HUES48 (cell line): ENCODE data around the gene KIR3DL2.
A peak's percentile ranks its signal among the peaks of the same experiment; 100 is the strongest.
"Not testable (repeated sequence)": the region's sequence is repeated elsewhere in the genome, so short reads cannot be mapped to it uniquely, and the experiment has no call there.

Source experiments
- H3K27ac ChIP-seq: one replicate; pipeline ENCODE4 v1.7.0; 2013; ENCODE audit warnings: low read depth, low read length, inconsistent platforms
- H3K27me3 ChIP-seq: 2 replicates; pipeline ENCODE4 v1.6.1; 2013; ENCODE audit warnings: mild to moderate bottlenecking, low read length; ENCODE audit not compliant: control insufficient read depth, insufficient read depth
- H3K36me3 ChIP-seq: 2 replicates; pipeline ENCODE4 v1.6.1; 2013; ENCODE audit warnings: low read length; ENCODE audit not compliant: control insufficient read depth, insufficient read depth
- H3K4me1 ChIP-seq: 2 replicates; pipeline ENCODE4 v1.6.1; 2013; ENCODE audit warnings: mild to moderate bottlenecking, low read length; ENCODE audit not compliant: control insufficient read depth, insufficient read depth
- H3K4me3 ChIP-seq: 2 replicates; pipeline ENCODE4 v1.5.1; 2013; ENCODE audit warnings: mild to moderate bottlenecking, low read depth, low read length
- H3K9ac ChIP-seq: 2 replicates; pipeline ENCODE4 v1.6.1; 2013; ENCODE audit warnings: mild to moderate bottlenecking, low read depth, low read length, moderate library complexity
- H3K9me3 ChIP-seq: 2 replicates; pipeline ENCODE4 v1.6.1; 2013; ENCODE audit warnings: low read length; ENCODE audit not compliant: control insufficient read depth, insufficient read depth

The KIR3DL2 gene

DNA sequence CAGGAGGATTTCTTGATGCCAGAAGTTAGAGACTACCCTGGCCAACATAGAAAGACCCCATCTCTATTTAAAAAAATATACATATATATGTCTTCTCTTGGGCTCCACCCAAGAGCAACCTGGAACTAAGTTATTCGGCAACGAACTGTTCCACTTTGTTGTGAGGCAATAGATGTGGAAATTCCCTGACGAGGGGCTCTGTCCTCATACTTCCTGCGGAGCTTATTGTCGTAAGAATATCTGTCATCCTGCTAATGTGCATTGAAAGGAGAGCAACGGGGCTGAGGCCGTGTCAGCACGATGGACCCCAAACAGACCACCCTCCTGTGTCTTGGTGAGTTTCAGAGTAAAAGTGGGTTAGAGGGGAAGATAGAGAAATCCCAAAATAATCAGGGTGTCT lies 23.7 kb downstream of the KIR3DL2 start, which contains the start of gene FCAR:
Gene FCAR (plus strand): TSS at position 246 of the 400 bp plus-strand sequence. CDS start 55 bp downstream, at position 301.
- no peak within 1 kb of the TSS for H3K4me3 ChIP-seq
- no peaks in the 10 kb centered on the region for H3K27me3 ChIP-seq
- H3K27ac ChIP-seq = no peak within 1 kb of the TSS
- H3K4me1 ChIP-seq = no peaks in the 10 kb centered on the region
- H3K9me3 ChIP-seq = no peaks in the 10 kb centered on the region
- no peaks in the 10 kb centered on the region for H3K36me3 ChIP-seq
- H3K9ac ChIP-seq = no peak within 1 kb of the TSS

DNA sequence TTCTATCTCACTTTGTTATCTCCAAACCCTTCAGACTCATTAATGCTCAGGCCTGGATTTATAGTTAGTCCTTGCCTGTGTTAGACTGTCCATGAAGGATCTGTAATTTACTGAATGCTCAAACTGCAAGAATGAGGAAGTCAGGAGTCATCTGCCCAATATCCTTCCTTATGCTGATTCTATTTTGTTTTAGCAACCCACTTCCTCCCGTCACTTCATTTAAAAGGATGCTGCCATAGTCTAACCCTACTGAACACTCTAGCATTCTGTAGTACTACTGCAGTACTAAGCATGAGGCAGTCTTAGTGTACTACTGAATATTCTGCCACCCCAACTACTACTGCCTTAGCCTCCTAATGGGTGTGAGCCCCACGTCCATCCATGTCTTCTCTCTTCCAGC lies 25.3 kb downstream of the KIR3DL2 start:
- Histone ChIP-seq H3K9ac (no peak overlapping the region), H3K27me3 (no peaks in the 10 kb centered on the region), H3K4me3 (no peak overlapping the region), H3K9me3 (no peaks in the 10 kb centered on the region), H3K27ac (no peak overlapping the region), H3K4me1 (no peaks in the 10 kb centered on the region), H3K36me3 (no peaks in the 10 kb centered on the region)

DNA sequence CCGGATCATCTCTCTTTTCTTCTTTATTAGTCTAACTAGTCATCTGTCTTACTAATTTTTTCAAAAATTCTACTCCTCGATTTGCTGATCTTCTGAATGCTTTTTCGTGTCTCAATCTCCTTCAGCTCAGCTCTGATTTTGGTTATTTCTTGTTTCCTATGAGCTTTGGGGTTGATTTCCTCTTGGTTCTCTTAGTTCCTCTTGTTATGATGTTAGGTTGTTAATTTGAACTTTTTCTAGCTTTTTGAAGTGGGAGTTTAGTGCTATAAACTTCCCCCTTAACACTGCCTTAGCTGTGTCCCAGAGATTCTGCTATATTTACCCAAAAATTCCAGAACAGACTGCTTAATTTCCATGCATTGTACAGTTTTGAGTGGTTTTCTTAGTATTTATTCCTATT lies 27.2 kb downstream of the KIR3DL2 start:
- H3K4me1 ChIP-seq = 0 out of 2 replicates have a peak, but pooled peaks cover 4% of the 10 kb centered on the region
- no peaks in the 10 kb centered on the region; the same call in 1 of the 2 replicates for H3K27me3 ChIP-seq

DNA sequence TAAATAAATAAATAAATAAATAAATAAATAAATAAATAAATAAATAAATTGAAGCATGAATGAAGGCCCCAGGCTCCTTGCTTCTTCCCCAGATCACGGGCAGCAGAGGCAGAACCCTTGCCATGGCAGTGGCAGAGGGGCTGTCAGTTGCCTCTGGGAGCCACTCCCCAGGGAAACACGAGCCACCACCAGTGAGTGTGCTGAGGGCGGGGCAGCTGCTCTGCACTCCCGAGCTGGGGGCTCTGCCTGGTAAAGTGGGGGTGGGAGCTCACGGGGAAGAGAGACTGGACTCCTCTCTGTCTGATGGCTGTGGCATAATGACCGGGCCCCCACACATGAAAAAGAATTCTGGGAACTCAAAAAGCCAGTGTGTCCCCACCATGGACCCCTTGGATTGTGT lies 31.6 kb downstream of the KIR3DL2 start:
- Histone ChIP-seq H3K9me3 (no peaks in the 10 kb centered on the region), H3K4me3 (no peak overlapping the region), H3K9ac (no peak overlapping the region), H3K27ac (no peak overlapping the region), H3K36me3 (no peaks in the 10 kb centered on the region), H3K27me3 (no peaks in the 10 kb centered on the region; the same call in 1 of the 2 replicates), H3K4me1 (0 out of 2 replicates have a peak, but pooled peaks cover 4% of the 10 kb centered on the region)

More for the DNA sequence above, 27.2 kb downstream of the KIR3DL2 start:
- H3K36me3 ChIP-seq = no peaks in the 10 kb centered on the region
- H3K9ac ChIP-seq = no peak overlapping the region
- H3K9me3 ChIP-seq = no peaks in the 10 kb centered on the region
- no peak overlapping the region for H3K4me3 ChIP-seq
- H3K27ac ChIP-seq = no peak overlapping the region

DNA sequence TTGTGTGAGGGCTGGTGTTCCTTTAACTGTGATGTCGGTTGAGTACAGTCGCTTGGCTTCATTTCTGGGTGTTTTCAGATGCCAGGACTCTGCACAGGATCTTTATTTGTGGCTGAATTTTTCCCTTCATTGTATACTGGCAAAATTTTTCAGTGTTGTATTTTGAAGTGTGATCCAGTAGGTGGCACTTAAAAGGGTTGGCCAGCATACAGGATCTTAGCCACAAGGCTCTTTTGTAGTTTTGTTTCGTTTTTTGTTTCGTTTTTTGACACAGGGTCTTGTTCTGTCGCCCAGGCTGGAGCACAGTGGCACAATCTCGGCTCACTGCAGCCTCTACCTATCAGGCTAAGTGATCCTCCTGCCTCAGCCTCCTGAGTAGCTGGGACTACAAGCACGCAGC lies 32.5 kb downstream of the KIR3DL2 start:
- Histone ChIP-seq H3K36me3 (no peaks in the 10 kb centered on the region), H3K9ac (no peak overlapping the region), H3K27me3 (no peaks in the 10 kb centered on the region; the same call in 1 of the 2 replicates), H3K9me3 (no peaks in the 10 kb centered on the region), H3K4me3 (no peak overlapping the region), H3K27ac (no peak overlapping the region), H3K4me1 (0 out of 2 replicates have a peak, but pooled peaks cover 4% of the 10 kb centered on the region)

DNA sequence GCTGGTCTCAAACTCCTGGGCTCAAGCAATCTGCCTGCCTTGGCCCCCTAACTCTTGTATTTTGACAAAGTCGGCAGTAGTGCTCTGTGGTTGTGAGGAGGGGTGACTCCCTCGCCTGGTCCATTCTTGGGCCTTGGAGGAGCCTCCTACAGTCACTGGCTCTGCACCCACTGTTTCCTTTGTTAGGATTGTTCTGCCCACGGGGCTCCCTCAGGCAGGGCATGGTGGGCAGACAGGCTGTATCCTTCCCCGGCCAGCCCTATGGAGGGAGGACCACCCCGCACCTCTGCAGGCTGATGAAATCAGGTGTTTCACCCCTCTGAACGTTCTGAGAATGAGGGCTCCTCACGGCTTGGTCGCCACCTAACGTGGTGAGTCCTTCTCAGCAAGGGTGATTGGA lies 33.0 kb downstream of the KIR3DL2 start:
- Histone ChIP-seq H3K9me3 (no peaks in the 10 kb centered on the region), H3K9ac (no peak overlapping the region), H3K27ac (no peak overlapping the region), H3K4me1 (0 out of 2 replicates have a peak, but pooled peaks cover 4% of the 10 kb centered on the region), H3K4me3 (no peak overlapping the region), H3K36me3 (no peaks in the 10 kb centered on the region), H3K27me3 (no peaks in the 10 kb centered on the region; the same call in 1 of the 2 replicates)

DNA sequence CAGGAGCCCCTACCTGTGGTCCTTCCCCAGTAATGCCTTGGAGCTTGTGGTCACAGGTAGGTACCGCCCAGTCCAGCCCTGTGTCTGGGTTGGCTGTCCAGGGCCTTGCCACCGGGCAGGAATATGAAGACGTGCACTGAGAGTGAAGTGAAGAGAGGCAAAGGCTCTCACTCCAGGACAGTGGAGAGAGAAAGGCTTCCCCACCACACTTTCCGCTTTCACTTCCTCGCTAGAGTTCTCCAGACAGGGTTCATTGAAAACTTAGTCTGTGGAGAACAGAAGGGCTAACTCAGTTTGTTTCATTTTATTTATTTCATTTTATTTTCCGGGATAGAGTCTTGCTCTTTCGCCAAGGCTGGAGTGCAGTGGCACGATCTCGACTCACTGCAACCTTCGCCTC lies 38.0 kb downstream of the KIR3DL2 start:
- H3K27me3 ChIP-seq = no peaks in the 10 kb centered on the region
- H3K4me1 ChIP-seq = no peaks in the 10 kb centered on the region
- no peak overlapping the region for H3K4me3 ChIP-seq
- H3K9me3 ChIP-seq = no peaks in the 10 kb centered on the region
- no peak overlapping the region for H3K27ac ChIP-seq
- no peak overlapping the region for H3K9ac ChIP-seq
- H3K36me3 ChIP-seq = no peaks in the 10 kb centered on the region

DNA sequence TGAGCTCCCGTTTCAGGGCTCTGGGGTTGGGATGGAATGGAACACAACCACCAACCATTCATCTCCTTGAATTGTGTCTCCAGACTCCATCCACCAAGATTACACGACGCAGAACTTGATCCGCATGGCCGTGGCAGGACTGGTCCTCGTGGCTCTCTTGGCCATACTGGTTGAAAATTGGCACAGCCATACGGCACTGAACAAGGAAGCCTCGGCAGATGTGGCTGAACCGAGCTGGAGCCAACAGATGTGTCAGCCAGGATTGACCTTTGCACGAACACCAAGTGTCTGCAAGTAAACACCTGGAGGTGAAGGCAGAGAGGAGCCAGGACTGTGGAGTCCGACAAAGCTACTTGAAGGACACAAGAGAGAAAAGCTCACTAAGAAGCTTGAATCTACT lies 39.3 kb downstream of the KIR3DL2 start:
- Histone ChIP-seq H3K4me3 (no peak overlapping the region), H3K4me1 (no peaks in the 10 kb centered on the region), H3K36me3 (no peaks in the 10 kb centered on the region), H3K27ac (no peak overlapping the region), H3K9ac (no peak overlapping the region), H3K9me3 (no peaks in the 10 kb centered on the region), H3K27me3 (no peaks in the 10 kb centered on the region)

DNA sequence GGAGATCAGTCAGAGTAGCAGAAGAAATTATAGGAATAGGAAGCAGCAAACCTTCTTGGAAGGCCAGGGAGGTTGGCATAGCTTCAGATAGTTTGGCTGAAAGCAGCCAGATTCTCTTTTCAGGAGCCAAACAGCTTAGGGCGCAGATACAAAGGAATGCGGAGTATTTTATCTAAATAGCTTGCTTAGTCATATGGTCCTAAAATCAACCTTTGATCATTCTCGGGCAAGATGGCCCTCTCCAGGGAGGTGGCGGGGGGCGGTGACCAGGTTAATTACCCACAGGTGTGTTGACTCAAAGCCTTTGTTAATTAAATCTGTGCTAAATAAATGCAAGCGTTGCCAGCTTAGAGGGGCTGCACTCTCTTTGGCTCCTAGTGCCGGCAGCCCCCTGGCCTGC lies 43.2 kb downstream of the KIR3DL2 start:
- Histone ChIP-seq H3K4me1 (no peaks in the 10 kb centered on the region), H3K36me3 (no peaks in the 10 kb centered on the region), H3K9ac (no peak overlapping the region; the same call in 1 of the 2 replicates), H3K4me3 (no peak overlapping the region), H3K27ac (peak overlapping the region; percentile 87), H3K9me3 (no peaks in the 10 kb centered on the region), H3K27me3 (no peaks in the 10 kb centered on the region)

DNA sequence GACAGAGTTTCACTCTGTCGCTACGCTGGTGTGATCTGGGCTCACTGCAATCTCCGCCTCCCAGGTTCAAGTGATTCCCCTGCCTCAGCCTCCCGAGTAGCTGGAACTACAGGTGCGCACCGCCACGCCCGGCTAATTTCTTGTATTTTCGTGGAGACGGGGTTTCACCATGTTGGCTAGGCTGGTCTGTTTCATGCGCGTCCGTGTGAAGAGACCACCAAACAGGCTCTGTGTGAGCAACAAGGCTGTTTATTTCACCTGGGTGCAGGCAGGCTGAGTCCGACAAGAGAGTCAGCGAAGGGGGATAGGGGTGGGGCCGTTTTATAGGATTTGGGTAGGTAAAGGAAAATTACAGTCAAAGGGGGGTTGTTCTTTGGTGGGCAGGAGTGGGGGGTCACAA lies 43.9 kb downstream of the KIR3DL2 start:
- not testable (repeated sequence) for H3K4me3 ChIP-seq, H3K9me3 ChIP-seq, H3K4me1 ChIP-seq, H3K27me3 ChIP-seq, H3K36me3 ChIP-seq
- peak overlapping the region; percentile 68 for H3K27ac ChIP-seq
- H3K9ac ChIP-seq = 0 out of 2 replicates have a peak overlapping the region, but pooled peaks have one; percentile 23

DNA sequence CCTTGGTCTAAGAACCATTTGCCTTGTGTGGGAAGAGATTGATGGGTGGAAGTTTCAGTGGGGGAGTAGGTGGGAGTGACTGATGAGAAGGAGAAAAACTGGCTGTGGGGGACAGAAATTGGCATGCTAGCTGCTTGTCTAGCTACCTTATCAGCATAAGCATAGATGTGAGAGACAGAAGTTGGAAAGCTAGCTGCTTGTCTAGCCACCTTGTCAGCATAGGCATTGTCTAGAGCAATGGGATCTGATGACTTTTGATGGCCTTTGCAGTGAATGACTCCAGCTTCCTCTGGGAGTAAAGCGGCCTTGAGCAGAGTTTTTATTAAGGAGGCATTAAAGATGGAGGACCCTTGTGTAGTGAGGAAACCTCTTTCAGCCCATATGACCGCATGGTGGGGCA lies 45.8 kb downstream of the KIR3DL2 start:
- no peak overlapping the region for H3K4me3 ChIP-seq
- no peaks in the 10 kb centered on the region for H3K27me3 ChIP-seq
- H3K4me1 ChIP-seq = no peaks in the 10 kb centered on the region
- H3K36me3 ChIP-seq = no peaks in the 10 kb centered on the region
- H3K9ac ChIP-seq = no peak overlapping the region
- H3K9me3 ChIP-seq = no peaks in the 10 kb centered on the region
- no peak overlapping the region for H3K27ac ChIP-seq

DNA sequence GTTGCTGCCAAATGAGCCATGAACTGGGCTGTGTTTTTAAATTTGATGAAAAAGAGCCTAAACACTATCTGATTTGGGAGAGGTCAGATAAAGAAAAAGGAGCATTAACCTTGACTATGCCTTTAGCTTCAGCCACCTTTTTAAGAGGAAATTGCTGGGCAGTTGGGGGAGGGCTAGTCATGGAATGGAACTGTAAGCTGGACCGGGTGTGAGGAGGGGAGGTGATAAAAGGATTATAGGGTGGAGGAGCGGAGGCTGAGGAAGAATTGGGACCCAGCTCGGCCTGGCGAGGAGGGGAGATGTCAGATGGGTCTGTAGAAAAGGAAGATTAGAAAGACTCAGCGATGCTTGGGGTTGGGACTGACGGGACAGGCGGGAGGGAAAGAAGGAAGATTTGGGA lies 48.4 kb downstream of the KIR3DL2 start:
- not testable (repeated sequence) for H3K9ac ChIP-seq, H3K27ac ChIP-seq, H3K27me3 ChIP-seq, H3K4me3 ChIP-seq, H3K9me3 ChIP-seq, H3K36me3 ChIP-seq, H3K4me1 ChIP-seq
